ENCODE results near the gene DOCK4. TPM values are rescaled to one million over a fixed set of nuclear protein-coding genes. Genes with fewer than 3 reads are reported as not detected.

DOCK4 gene
- total and polyA plus RNA-seq, 2 of the 8 experiments (the other 6 are each of a cell fraction or from before 2014, with no cell fraction given), result 5.1 to 23.6 TPM

DNA sequence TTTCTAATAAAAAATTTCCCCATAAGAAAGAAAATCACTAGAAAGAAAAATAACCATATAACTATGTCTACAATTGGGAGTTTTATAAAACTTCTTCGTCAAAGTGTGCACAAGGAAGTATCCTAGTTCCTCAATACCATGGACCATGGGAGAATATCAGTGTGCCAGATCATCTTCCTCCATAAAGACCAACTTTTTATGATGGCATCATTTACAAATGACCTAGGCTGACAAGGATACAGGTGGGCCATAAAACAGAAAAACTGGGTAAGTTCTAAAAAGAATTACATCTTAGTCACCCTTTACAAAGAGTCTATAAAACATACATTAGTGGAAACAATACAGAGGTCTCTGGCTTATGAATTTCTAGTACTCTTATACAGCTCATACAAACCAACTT is 303.2 kb downstream of the DOCK4 start:
- Histone ChIP-seq H3K18ac (ENCODE audit: extremely low read depth, low read length) (no peak overlapping the region), H2AK5ac (ENCODE audit: low read depth, low read length) (no peak overlapping the region), H2BK12ac (ENCODE audit: low read depth, low read length) (no peak overlapping the region), H3K4me1 (replicated peaks in 1 of 4; ENCODE audit: control insufficient read depth in 3 of 4, insufficient read depth in 4 of 4, low read length in 3 of 4) (peaks cover 0 to 4% (median 0%) of the 10 kb centered on the region in 4 experiments; a peak in 3 of 7 replicates), H4K8ac (ENCODE audit: extremely low read depth, insufficient read depth, low read length) (no peak overlapping the region), H3K9ac (replicated peaks in 1 of 4; ENCODE audit: extremely low read depth in 1 of 4, low read depth in 3 of 4, low read length in 3 of 4) (no peak overlapping the region), H4K5ac (ENCODE audit: insufficient read length, low read depth, low read length) (no peak overlapping the region), H3K23ac (ENCODE audit: insufficient read length) (no peak overlapping the region), H2BK15ac (ENCODE audit: low read length) (no peak overlapping the region), H3K79me1 (ENCODE audit: low read depth, low read length) (no peaks in the 10 kb centered on the region), H3K27me3 (replicated peaks in 1 of 4; ENCODE audit: control insufficient read depth in 3 of 4, extremely low read depth in 1 of 4, insufficient read depth in 3 of 4, low read length in 3 of 4) (no peaks in the 10 kb centered on the region), H4K91ac (replicated peaks; ENCODE audit: insufficient read length, low read length) (no peak overlapping the region), H2BK5ac (ENCODE audit: low read depth, low read length) (no peak overlapping the region), H3K36me3 (ENCODE audit: control insufficient read depth in 2 of 4, insufficient read depth in 4 of 4, low read length in 3 of 4) (no peaks in the 10 kb centered on the region; a peak in 2 of 8 replicates), H2BK120ac (replicated peaks; ENCODE audit: low read depth, low read length) (no peak overlapping the region), H3K4me2 (ENCODE audit: insufficient read depth in 1 of 2, low read depth in 2 of 2, low read length in 2 of 2) (no peak overlapping the region), H2AFZ (ENCODE audit: low read length) (no peak overlapping the region), H3K4ac (replicated peaks; ENCODE audit: insufficient read length, low read depth, low read length) (no peak overlapping the region), H3K23me2 (ENCODE audit: low read depth, low read length) (no peaks in the 10 kb centered on the region), H3K79me2 (ENCODE audit: control insufficient read depth in 1 of 2, insufficient read depth in 2 of 2, low read length in 2 of 2) (no peaks in the 10 kb centered on the region), H4K20me1 (replicated peaks in 1 of 2; ENCODE audit: control insufficient read depth in 1 of 2, insufficient read depth in 2 of 2, low read length in 2 of 2) (no peaks in the 10 kb centered on the region), H3K9me3 (ENCODE audit: insufficient read depth in 2 of 2, low read depth in 1 of 2, low read length in 1 of 2) (no peaks in the 10 kb centered on the region), H3K14ac (ENCODE audit: insufficient read length) (no peak overlapping the region), H3K56ac (replicated peaks; ENCODE audit: insufficient read length, low read depth, low read length) (no peak overlapping the region), H3K27ac (ENCODE audit: low read depth, low read length) (no peak overlapping the region), H3K4me3 (ENCODE audit: extremely low read depth in 1 of 4, insufficient read depth in 2 of 4, low read depth in 3 of 4, low read length in 4 of 4) (no peak overlapping the region), H2BK20ac (ENCODE audit: low read length) (no peak overlapping the region)
- ChIA-PET POLR2A (ENCODE audit: partially characterized antibody) (no interaction called here), CTCF (ENCODE audit: partially characterized antibody) (no interaction called here)
- WGBS, 2 experiments (ENCODE audit: extremely low coverage in 1 of 2, insufficient coverage in 1 of 2, insufficient read length in 1 of 2, insufficient replicate concordance in 2 of 2, low coverage in 1 of 2, low lambda C conversion rate in 2 of 2, missing lambda C conversion rate in 1 of 2), result 85% methylated on average over 1 of the region's 1 CpG; no CpG with 5 or more reads in 1 of the 2 experiments
- FAIRE-seq (no peak), DNase-seq (ENCODE audit: low read depth in 1 of 2, low spot score in 2 of 2) (no peak)
- no peak for TF ChIP-seq SP2 (IDR thresholded peaks at IDR 0.05; ENCODE audit: low read length)
- TF ChIP-seq, protein P1, sequence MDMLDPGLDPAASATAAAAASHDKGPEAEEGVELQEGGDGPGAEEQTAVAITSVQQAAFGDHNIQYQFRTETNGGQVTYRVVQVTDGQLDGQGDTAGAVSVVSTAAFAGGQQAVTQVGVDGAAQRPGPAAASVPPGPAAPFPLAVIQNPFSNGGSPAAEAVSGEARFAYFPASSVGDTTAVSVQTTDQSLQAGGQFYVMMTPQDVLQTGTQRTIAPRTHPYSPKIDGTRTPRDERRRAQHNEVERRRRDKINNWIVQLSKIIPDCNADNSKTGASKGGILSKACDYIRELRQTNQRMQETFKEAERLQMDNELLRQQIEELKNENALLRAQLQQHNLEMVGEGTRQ (IDR thresholded peaks at IDR 0.05; ENCODE audit: low read length), result no peak
- no peak for TF ChIP-seq EGR1 (IDR thresholded peaks at IDR 0.05; ENCODE audit: borderline replicate concordance, low read depth, low read length)

All from H1 (cell line).